LNCAP (cell line): ENCODE data around the gene DNASE1L2.
A peak's percentile ranks its signal among the peaks of the same experiment; 100 is the strongest.

Source experiments
- TF ChIP-seq, protein P1 (sequence below): fragments of 450-650 bp; IDR thresholded peaks from 2 replicates; pipeline ENCODE4 v1.5.1; 2017; ENCODE audit warnings: mild to moderate bottlenecking

Gene DNASE1L2

DNA sequence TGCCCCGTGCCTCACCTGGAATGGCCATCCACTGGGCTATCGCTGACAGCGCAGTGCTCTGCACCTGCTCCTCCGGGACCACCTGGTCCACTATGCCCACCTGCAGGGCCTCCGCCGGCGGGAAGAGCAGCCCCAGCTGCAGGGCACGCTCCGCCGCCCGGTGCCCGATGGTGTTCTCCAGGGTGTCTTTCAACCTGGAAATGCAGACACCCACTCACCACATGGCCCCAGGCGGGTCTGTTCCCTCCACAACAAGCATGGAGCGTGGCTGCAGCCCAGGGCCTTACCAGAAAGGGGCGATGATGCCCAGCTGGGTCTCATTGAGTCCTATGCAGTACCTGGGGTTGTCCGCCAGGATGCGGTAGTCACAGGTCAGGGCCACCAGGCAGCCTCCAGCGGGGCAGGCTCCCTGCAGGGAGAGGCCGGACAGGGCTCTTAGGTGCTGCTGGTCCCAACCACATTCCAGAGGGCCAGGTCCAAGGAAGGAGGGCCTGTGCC lies 6.8 kb downstream of the DNASE1L2 start:
- TF ChIP-seq, protein P1, sequence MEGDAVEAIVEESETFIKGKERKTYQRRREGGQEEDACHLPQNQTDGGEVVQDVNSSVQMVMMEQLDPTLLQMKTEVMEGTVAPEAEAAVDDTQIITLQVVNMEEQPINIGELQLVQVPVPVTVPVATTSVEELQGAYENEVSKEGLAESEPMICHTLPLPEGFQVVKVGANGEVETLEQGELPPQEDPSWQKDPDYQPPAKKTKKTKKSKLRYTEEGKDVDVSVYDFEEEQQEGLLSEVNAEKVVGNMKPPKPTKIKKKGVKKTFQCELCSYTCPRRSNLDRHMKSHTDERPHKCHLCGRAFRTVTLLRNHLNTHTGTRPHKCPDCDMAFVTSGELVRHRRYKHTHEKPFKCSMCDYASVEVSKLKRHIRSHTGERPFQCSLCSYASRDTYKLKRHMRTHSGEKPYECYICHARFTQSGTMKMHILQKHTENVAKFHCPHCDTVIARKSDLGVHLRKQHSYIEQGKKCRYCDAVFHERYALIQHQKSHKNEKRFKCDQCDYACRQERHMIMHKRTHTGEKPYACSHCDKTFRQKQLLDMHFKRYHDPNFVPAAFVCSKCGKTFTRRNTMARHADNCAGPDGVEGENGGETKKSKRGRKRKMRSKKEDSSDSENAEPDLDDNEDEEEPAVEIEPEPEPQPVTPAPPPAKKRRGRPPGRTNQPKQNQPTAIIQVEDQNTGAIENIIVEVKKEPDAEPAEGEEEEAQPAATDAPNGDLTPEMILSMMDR, result no peak

DNA sequence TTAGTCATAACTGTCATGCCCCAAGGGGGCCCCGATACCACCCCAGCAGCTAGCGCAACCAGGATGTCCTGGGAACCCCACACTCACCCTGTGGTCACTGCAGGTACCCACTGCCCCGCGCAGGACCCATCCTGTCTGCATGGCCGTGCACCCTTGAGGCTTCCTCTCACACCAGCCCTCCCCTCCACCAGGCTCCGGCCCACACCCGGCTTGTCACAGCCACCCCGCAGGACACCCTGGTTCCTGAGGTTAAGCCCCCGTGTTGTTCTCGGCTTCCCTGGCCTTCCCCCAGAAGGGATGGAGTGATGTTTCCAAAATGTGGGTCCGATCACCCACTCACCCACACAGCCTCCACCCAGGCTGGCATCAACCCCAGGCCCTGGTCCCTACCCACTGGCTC lies 7.5 kb downstream of the DNASE1L2 start:
- TF ChIP-seq, protein P1, result no peak

DNA sequence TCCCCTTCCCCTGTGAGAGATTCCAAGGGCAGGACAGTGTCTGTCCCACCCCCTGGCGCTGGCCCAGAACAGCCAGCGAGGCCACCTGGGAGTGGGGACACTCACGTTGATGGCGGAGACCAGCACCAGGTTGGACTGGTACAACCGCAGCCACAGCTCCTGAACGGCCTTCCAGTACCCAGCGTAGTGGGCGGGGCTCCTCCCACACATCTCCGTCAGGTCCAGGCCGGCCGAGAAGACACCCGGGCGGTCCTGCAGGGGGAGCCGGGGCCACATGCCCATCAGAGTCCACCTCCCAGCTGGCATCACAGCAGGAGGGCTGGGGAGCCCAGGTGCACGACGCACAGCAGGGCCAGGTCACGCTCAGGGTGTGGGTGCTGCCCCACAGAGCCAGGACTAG lies 8.1 kb downstream of the DNASE1L2 start:
- TF ChIP-seq, protein P1, result no peak

DNA sequence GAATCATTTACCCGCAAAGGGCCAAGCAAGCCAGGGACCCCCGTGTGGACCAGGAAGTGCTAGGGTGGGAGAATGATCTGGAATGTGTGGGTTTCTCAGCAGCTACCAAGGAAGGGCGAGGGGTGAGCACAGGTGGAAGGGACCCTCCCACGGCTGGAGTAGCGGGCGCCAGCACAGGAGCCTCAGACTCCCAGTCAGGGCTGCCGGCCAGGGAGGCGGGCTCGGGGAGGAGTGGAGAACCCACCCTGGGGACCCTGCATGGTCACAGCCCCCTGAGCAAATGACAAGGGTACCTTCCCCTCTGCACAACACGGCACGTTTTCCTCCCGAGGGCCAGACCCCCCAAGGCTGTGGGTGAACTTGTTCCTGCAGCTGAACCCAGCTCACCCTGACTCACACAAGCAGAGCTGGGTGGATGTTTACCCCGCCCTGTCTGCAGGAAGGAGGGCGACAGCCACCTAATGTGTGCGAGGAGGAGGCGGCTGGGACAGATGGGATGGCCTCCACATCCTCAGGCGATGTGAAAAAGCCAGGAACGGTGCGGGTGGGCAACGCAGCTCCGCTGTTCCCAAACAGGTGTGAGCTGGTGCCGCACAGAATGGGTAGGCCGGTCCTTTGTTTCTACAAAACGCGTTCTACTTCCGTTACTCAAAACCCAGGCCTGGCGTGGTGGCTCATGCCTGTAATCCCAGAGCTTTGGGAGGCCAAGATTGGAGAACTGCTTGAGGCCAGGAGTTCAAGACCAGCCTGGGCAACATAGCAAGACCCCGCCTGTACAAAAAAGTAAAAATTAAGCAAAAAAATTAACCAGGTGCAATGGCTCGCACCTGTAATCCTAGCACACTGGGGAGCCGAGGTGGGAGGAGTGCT lies 8.9 kb downstream of the DNASE1L2 start:
- TF ChIP-seq, protein P1, result no peak

DNA sequence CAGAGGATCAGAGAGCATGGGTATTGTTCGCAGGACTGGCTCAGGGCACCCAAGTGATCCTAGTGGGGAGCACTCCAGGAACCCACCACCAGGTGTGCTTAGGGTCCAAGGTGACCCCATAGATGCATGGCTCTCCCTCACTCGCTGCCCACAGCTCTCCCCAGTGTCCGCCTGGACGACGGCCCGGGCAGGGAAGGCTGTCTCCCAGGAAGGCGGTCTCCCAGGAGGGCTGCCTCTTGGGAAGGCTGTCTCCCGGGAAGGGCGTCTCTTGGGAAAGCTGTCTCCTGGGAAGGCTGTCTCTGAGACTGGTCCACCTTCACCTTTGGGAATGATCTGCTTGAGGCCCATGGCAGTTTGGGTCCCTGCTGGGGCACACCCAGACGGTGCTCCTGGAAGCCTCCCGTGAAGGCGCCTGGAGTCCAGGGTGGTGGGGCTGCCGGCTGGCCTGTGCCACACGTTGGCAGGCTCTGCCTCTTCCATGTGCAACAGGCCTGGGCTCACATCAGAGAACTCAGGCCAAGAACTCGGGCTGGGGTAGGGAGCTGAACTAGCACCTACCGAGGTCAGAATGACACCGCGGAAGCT lies 10.1 kb downstream of the DNASE1L2 start:
- TF ChIP-seq, protein P1, result no peak

- TF ChIP-seq, protein P1, result no peak
Observed at GRCh38 chr16:2250652-2251295, 14.5 kb downstream of the DNASE1L2 start.

DNA sequence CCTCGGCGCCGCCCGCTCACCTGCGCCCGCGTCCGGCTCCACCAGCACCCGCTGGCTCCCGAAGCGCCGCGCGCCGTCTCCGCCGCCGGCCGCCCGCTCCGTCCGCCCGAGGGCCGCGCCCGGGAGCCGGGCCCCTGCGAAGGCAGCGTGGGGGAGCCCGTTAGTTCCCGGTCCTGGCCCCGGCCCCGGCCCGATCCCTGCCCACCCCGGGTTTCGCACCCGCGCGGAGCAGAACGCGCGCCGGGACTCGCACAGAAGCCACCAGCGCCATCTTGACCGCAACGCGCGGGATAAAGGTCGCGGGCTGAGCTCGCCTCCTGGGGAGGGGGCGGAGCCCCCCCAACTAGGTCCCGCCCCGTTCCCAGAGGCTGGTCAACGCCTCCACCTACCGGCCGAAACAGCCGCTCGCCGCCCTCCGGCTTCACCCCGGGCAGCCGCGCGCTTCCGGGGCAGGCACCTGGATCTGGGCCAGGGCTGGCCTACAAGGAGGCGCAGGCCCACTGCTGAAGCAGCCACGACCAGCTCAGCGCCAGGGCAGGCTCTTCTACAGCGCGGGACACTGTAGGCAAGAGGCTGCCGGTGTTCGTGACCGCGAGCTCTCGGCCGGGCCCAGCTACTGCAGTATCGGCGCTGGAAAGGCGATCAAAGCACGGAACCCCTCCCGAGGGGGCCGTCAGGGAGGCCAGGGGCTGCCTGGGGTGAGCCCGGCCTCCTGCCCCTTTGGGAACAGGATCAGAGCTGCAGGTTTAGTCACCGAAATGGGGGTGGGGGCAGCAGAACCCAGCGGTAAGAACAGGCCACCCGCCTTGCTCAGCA lies 15.3 kb downstream of the DNASE1L2 start, which contains the start of gene ECI1:
Gene ECI1 (minus strand): TSS at position 292 of the 816 bp plus-strand sequence. CDS start 21 bp downstream, at position 271.
- TF ChIP-seq, protein P1, result peak; percentile 57
